Activated CD8-positive, alpha-beta memory T cell treated with anti-CD3 and anti-CD28 coated beads for 1 hour (primary cell): ENCODE data around the gene BCL10.

Experiments
- DNase-seq, 2 donors: peaks; one replicate each; pipeline ENCODE4 v3.0.0-alpha.2; 2020; ENCODE audit warnings: low read depth in 1 of 2; ENCODE audit errors: extremely low read depth in 1 of 2

The BCL10 gene

GRCh38 chr1:85300140-85300539, 23.7 kb upstream of the BCL10 start:
- no peak for DNase-seq

GRCh38 chr1:85297855-85298629, 21.6 kb upstream of the BCL10 start:
- peak; percentile 20 to 27 for DNase-seq

DNA sequence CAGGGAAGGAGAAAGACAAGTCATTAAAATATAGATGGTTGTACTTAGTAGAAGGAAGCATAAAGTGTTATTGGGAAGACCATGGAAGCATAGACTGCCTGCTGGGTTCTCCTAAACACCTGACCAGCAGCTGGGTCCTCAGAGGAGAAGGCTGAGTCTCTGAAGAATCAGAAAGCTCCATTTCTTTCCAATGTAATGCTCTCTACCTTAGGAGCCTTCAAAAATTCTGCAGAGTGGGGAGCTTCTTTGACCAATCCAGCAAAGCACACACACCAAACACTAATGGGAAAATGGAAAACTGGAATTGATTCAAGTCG, 21.1 kb upstream of the BCL10 start:
- no peak for DNase-seq

DNA sequence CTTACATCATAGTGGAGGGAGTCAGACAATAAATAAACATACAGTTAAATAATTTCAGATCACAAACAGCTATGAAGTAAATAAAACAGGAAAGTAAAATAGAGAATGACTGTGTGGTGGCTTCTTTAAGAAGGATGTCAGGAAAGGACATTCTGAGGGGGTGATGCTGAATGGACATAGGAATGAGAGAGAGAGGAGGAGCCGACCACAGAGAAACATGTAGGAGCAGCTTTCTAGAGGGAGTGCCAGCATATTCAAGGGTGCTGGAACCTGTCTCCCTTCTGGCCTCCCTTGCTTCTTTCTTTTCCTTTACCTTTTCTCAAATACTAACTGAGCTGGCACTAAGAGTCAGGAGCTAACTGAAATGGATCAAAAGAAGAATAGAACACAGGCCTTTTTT, 20.5 kb upstream of the BCL10 start:
- DNase-seq: no peak

DNA sequence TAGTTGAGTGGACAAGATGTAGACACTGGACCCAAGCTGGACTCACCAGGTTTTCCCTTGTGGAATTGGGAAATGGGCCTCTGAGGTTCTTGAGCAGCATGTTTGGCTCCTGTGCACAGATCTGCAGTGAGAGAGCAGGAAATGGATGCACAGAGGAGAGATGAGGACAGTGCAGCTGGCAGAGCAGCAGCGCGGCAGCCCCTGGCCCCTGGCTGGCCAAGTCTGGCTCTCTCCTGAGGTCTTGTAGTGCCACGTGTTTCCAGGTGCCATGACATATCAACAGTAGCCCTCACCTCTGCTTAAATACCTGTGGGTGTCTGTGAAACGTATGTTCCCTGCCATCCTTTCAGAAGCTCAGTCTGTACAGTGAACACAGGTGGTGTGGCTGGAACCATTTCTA, 19.2 kb upstream of the BCL10 start:
- DNase-seq: no peak

GRCh38 chr1:85295006-85295431, 18.6 kb upstream of the BCL10 start:
- no peak for DNase-seq

DNA sequence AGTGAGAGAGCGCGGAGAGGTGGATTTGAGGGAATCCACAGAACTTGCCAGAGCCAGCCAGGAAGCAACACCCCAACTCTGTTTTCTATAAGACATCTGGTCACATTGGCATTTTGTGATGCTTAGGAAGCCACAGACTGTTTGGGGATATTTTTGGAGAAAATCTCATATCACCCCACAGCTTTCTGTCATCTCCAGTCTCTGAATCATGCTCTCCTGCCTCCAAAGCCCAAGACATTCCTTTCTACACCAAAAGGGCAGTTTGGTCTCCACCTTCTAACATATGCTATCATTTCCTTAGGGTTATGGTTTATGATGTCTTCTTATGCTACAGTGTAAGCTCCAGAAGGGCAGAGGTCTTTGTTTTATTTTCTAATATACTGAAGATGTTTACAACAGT, 14.4 kb upstream of the BCL10 start:
- no peak for DNase-seq

DNA sequence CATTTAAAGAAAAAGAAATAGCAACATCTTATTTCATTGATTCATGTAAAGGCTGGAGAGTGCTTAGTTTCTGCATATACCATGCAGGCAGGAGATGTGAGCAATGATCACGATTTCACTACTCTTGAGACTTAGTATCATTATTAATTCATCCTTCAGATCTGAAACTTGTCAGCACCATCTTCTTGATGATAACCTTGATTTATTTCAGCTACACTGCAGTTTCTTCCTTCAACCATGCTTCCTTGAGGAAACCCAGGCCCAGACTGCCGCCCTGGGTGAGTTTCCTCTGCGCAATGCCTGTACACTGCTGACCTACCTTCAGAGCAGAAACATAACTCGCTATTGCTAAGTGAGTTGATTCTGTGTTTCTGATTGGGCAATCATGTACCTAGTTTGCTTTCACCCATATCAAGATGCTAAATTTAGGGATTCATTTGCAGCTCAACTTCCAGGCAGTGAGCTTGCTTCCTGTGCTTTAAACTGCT, 13.5 kb upstream of the BCL10 start:
- DNase-seq: no peak

DNA sequence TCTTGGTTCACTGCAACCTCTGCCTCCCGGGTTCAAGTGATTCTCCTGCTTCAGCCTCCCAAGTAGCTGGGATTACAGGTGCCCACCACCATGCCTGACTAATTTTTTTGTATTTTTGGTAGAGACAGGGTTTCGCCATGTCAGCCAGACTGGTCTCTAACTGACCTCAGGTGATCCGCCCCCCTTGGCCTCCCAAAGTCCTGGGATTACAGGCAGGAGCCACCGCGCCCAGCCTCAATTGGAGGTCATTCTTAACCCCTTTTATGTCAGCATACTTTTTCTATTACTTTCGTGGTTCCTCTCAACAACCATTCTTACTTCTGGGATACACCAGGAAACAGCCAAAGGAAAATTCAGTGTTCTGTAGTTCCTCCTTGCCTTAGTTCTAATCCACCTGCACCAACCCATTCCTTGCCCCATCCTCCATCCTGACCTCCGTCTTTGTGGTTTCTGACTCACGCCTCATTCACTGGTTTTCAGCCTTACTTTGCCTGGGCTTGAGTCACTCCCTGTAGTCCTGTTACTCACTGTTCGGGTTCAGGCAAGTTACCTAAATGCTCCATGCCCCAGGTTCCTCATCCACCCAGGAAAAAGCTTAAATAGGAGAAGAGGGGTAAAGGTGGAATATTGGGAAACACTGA, 12.9 kb upstream of the BCL10 start:
- no peak for DNase-seq

DNA sequence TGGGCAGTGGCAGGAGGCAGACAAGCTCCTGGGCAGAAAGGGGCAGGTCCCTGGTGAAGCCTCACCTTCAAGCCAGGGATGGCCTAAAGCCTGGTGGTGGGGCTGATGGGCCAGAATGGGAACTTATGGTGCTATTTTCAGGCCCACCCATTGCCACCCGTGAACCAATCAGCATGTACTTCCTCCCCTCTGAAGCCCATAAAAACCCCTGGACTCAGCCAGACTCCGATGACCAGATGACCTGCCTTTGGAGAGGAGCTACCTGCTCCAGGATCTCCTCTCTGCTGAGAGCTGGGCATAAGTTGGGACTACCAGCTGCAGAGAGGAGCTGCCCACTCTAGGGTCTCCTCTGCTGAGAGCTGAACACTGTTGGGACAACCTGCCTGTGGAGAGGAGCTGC, 7.8 kb upstream of the BCL10 start:
- no peak for DNase-seq

- no peak for DNase-seq
Measured at GRCh38 chr1:85283475-85284199, 7.2 kb upstream of the BCL10 start.

GRCh38 chr1:85282424-85282823, 6.0 kb upstream of the BCL10 start:
- no peak for DNase-seq

DNA sequence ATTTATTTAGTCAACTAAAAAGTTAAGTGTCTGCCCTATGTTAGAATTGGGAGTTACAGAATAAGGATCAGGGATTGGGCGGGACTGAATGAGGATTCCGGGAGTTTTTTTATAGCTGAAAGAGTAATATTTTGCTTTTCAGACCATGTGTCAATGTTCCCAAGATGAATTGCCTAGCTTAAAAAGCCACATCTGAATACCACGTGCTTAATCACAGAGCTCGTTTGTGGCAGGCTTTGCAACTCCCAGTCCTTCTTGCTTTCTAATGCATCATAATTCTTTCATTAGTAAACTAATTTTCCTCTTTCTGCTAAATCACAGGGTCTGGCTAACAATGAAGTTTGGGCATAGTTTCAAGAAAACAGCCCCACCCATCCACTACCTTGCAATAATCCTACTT, 4.2 kb upstream of the BCL10 start:
- no peak for DNase-seq

DNA sequence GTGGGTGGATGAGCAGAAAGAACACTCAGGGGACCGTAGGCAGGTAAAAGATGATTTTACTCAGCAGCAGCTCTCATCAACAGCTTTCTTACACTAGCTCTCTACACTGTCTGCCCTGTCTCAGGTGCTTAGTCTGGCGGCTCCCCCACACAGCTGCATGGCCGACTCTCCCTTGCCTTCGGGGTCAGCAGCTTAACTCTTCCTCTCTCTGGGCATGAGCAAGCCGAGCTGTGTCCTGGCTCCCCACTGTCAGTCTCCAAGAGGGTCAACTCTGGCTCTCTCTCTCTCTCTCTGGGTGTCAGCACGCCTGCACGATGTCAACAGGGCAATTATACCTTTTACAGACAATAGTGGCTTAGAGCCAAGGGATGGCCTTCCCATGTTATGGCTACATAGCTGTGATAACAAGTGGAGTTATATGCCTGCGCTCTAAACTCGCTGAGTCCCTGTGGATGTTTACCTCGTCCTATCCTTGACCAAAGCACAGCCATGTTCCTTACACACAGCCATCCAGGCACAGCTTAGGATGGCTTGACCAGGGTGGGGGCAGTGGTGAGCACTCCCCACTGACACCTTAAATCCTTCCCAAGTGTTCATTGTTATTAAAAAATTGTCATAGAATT, 3.1 kb upstream of the BCL10 start:
- no peak for DNase-seq

DNA sequence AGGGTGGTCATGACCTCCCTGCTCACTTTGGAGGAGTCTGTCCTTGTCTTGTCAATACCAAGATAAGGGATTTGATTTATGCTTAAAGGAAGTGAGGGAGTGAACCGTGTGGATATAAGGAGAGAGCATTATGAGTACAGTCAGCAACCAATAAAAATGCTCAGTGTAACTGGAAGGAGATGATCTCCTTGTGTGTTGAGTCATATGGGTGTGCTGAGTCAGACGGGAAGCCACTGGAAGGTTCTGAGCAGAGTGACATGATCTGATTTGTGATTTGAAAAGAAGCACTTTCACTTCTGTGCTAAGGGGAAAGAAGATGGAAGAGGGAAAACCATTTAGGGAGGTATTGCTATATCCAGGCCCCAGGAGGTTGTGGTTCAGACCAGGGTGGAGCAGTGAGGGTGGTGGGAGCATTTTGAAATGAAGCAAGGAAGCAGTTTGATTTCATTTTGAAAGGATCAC, 2.5 kb upstream of the BCL10 start:
- DNase-seq: peak in 1 of 2 donors; percentile 18

- DNase-seq: no peak
Measured at GRCh38 chr1:85277802-85278201, 1.4 kb upstream of the BCL10 start.

- DNase-seq: no peak
Measured at GRCh38 chr1:85276978-85277639, 677 bp upstream of the BCL10 start.

DNA sequence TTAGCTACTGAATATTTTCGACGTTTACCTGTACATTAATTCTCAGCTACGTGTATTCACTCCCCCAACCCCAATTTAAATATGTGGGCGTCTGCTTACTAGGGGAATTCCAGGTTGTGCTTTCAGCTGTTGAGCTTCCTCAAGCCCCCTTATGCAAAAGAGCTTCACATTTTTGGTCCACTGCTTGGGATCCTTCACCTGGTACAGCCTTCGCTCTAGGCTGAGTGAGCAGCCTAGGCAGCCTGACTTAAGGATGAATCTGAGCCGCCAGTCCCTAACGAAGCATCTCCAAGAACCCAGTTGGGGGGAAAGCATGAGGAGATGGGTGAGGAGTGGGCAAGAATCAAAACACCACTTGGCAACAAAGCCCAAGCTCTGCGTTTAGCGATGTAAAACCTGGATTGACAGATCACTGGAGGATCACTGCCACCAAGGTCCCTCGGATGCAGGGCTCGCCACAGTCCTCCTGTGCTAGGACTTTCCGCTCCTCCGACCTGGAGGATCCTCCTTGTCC, 674 bp downstream of the BCL10 start:
- no peak for DNase-seq

DNA sequence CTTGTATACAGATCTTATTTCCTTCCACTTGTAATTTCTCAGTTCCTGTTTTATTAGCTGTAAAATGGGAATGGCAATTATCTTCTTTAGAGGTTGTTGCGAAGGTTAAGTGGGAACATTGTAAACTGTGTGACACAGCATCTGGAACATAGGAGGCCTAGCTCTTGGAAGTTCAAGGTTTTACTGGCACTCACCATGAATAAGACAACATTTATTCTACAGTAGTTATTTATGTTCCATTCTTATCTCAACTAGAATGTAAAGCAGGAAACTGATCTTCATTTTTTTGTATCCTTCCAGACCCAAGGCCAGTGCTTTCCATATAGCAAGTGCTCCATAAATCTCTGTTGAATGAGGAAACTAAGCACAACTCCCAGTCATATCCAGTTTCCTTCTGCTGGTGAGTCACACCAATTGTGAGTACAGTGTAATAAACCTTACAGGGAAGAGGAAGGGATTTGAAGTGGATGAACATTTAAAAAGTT, 1.4 kb downstream of the BCL10 start:
- no peak for DNase-seq

- no peak for DNase-seq
Measured at GRCh38 chr1:85273397-85273796, 3.0 kb downstream of the BCL10 start.
